Spleen (tissue), 11 donors: ENCODE results near the gene GRB10. TPM values are rescaled to one million over a fixed set of nuclear protein-coding genes. Genes with fewer than 3 reads are reported as not detected.

ENCODE experiments used
- DNase-seq: peaks from one replicate; pipeline ENCODE4 v3.0.0-alpha.2; 2020
- H3K27ac ChIP-seq, 8 donors: fragments of 200-600 bp; sonication (generic) in 7 of 8; 1 replicate in 4 of 8; 2 replicates in 4 of 8; pipeline versions ENCODE4 v1.5.0 to v1.8.0; 2016 to 2021; ENCODE audit warnings: inconsistent platforms in 4 of 8, mild to moderate bottlenecking in 4 of 8, moderate library complexity in 1 of 8
- H3K27me3 ChIP-seq, 7 donors: fragments of 200-600 bp; sonication (generic) in 6 of 7; replicated peaks in 1 of 7; 1 replicate in 4 of 7; 2 replicates in 3 of 7; pipeline versions ENCODE4 v1.5.0 to v1.8.0; 2016 to 2021; ENCODE audit warnings: inconsistent platforms in 3 of 7, mild to moderate bottlenecking in 1 of 7
- H3K36me3 ChIP-seq, 6 donors: fragments of 200-600 bp; sonication (generic) in 5 of 6; 1 replicate in 4 of 6; 2 replicates in 2 of 6; pipeline versions ENCODE4 v1.5.0 to v1.8.0; 2016 to 2021; ENCODE audit warnings: inconsistent platforms in 2 of 6
- H3K4me1 ChIP-seq, 6 donors: fragments of 200-600 bp; sonication (generic) in 5 of 6; 1 replicate in 3 of 6; 2 replicates in 3 of 6; pipeline versions ENCODE4 v1.5.0 to v1.8.0; 2016 to 2021; ENCODE audit warnings: inconsistent platforms in 3 of 6
- H3K4me3 ChIP-seq, 8 donors: fragments of 200-600 bp; sonication (generic) in 7 of 8; 1 replicate in 4 of 8; 2 replicates in 4 of 8; pipeline versions ENCODE4 v1.5.0 to v1.8.0; 2016 to 2021; ENCODE audit warnings: inconsistent platforms in 4 of 8, mild to moderate bottlenecking in 4 of 8, moderate library complexity in 2 of 8
- H3K9me3 ChIP-seq, 8 donors: fragments of 200-600 bp; sonication (generic) in 7 of 8; 1 replicate in 4 of 8; 2 replicates in 4 of 8; pipeline versions ENCODE4 v1.5.0 to v1.8.0; 2016 to 2021; ENCODE audit warnings: inconsistent platforms in 4 of 8
- CTCF ChIP-seq, 11 experiments: fragments of 200-600 bp in 7 of 11; fragments of 450-650 bp in 4 of 11; sonication (generic) in 4 of 11; IDR thresholded peaks in 8 of 11; conservative IDR thresholded peaks in 3 of 11; 1 replicate in 7 of 11; 2 replicates in 4 of 11; pipeline versions ENCODE4 v1.4.0 to v1.8.0; 2016 to 2021; ENCODE audit warnings: antibody characterized with exemption in 11 of 11, inconsistent platforms in 4 of 11, mild to moderate bottlenecking in 1 of 11
- POLR2A ChIP-seq, 3 donors: fragments of 450-650 bp; IDR thresholded peaks; one replicate each; pipeline ENCODE4 v1.5.1; 2017; ENCODE audit warnings: antibody characterized with exemption in 3 of 3, mild to moderate bottlenecking in 1 of 3
- POLR2AphosphoS5 ChIP-seq, 3 donors: sonication (generic); formaldehyde crosslinking; IDR thresholded peaks; one replicate each; pipeline ENCODE4 v1.5.1; 2017; ENCODE audit warnings: antibody characterized with exemption in 3 of 3
- WGBS, 5 donors: extraction: QIAGEN DNeasy Blood & Tissue Kit in 3 of 5; methylation state at CpG; one replicate each; pipeline versions ENCODE4 v1.1.5 to v1.1.7; 2013 to 2018; 5-methylcytosine and 5-hydroxymethylcytosine counted together
- intact Hi-C: fragments of 100-400 bp; cut with DNase I; formaldehyde crosslinking; loops from one replicate; pipeline ENCODE4 v1.15.0; 2023; ENCODE audit warnings: low total_unique reads
- polyA plus RNA-seq, 3 donors: library from polyadenylated mRNA; stranded (reverse); fragments of 200-250 nt; gene quantifications; one replicate each; pipeline ENCODE4 v1.2.1, GENCODE V29; 2013
- total RNA-seq, 7 donors: library from RNA; depleted of rRNA in 3 of 7; stranded (reverse); fragments of >200 nt in 3 of 7; fragmentation: NEBNext Ultra II Directional in 4 of 7; extraction: Animal tissue kit (Norgen Biotek cat#: 25700) in 4 of 7; gene quantifications; one replicate each; pipeline versions ENCODE4 v1.1.0 to v1.2.1, GENCODE V29; 2016 to 2021
- donor health status: healthy with polysubstance abuse.
- donor health status: DM: no; HTN: no; CAD: no; lungs with moderate emphysema.
- donor health status: DM: no; HTN: no; CAD: no.
- donor health status: Bipolar disorder and iron deficiency.
- donor health status: healthy.
- donor health status: DM: no; HTN: no; CAD: no.
- donor health status: DM: yes; HTN: yes; CAD: no.

GRB10 gene
- total and polyA plus RNA-seq, 10 donors, result 11.3 to 159 (median 115) TPM

DNA sequence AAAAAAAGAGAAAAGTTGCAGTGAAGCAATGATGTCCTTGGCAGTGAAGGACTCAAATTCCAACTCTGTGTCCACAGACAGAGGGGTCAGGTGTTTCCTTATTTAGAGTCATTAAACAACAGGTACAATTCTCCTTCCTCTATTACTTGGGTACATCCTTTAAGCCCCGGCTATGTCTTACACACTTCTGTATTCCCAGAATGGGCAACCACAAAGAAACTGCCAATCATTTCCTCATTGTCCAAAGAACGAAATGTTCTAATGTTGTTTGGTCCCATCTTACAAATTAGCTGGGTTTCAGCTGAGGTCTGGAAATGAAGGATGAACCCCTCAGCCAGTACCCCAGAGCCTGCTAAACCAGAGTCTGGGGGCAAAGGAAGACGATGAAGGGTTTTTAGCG, 59.5 kb downstream of the GRB10 start:
- Histone ChIP-seq H3K9me3 (no peaks in the 10 kb centered on the region), H3K27me3 (peaks cover 0 to 4% (median 0%) of the 10 kb centered on the region in 7 donors), H3K4me3 (no peak overlapping the region), H3K27ac (peak overlapping the region in 6 of 8 donors; percentile 67 to 93 (median 78)), H3K36me3 (no peaks in the 10 kb centered on the region), H3K4me1 (peaks cover 6 to 93% (median 51%) of the 10 kb centered on the region in 6 donors)
- WGBS, 5 donors, result 57 to 69% (median 63%) methylated on average over 4 of the region's 4 CpGs
- no peak for DNase-seq
- no peak for TF ChIP-seq CTCF (IDR thresholded peaks at IDR 0.05 in 8 of 11, conservative IDR thresholded peaks at IDR 0.05 in 3 of 11)
- no peak for TF ChIP-seq POLR2AphosphoS5 (IDR thresholded peaks at IDR 0.05)
- TF ChIP-seq POLR2A (IDR thresholded peaks at IDR 0.05), result no peak
- intact Hi-C loops, result no loop called here

GRCh38 chr7:50721661-50722259, 60.9 kb downstream of the GRB10 start:
- H3K27ac ChIP-seq, result peak overlapping the region in 5 of 8 donors; percentile 4 to 93 (median 86)
- intact Hi-C loops, result no loop called here
- peak; percentile 56 for DNase-seq
- H3K36me3 ChIP-seq, result no peaks in the 10 kb centered on the region
- WGBS, 5 donors, result 63 to 89% (median 74%) methylated on average over 10 of the region's 10 CpGs
- H3K27me3 ChIP-seq, result peaks cover 0 to 4% (median 0%) of the 10 kb centered on the region in 7 donors
- no peaks in the 10 kb centered on the region for H3K9me3 ChIP-seq
- H3K4me1 ChIP-seq, result peaks cover 6 to 97% (median 47%) of the 10 kb centered on the region in 6 donors
- TF ChIP-seq POLR2A (IDR thresholded peaks at IDR 0.05), result no peak
- TF ChIP-seq CTCF (IDR thresholded peaks at IDR 0.05 in 8 of 11, conservative IDR thresholded peaks at IDR 0.05 in 3 of 11), result no peak
- TF ChIP-seq POLR2AphosphoS5 (IDR thresholded peaks at IDR 0.05), result no peak
- no peak overlapping the region for H3K4me3 ChIP-seq

DNA sequence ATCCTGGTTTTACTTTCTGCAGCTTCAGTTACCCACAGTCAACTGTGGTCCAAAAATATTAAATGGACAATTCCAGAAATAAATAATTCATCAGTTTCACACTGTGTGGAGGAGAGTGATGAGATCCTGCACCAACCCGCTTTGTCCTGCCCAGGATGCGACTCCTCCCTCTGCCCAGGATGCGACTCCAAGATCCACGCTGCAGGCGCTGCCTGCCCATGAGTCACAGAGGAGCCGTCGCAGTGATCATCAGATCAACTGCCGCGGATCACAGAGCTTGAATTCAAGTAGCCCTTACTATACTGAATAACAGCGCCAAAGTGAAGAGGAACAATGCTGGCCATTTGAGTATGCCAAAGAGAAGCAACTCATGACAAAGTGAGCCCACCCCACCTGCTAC, 61.5 kb downstream of the GRB10 start:
- peak; percentile 28 to 57 (median 44) for TF ChIP-seq POLR2AphosphoS5 (IDR thresholded peaks at IDR 0.05)
- no peak for TF ChIP-seq CTCF (IDR thresholded peaks at IDR 0.05 in 8 of 11, conservative IDR thresholded peaks at IDR 0.05 in 3 of 11)
- Histone ChIP-seq H3K27ac (peak overlapping the region in 4 of 8 donors; percentile 4 to 93 (median 87)), H3K4me1 (peaks cover 6 to 92% (median 43%) of the 10 kb centered on the region in 6 donors)

DNA sequence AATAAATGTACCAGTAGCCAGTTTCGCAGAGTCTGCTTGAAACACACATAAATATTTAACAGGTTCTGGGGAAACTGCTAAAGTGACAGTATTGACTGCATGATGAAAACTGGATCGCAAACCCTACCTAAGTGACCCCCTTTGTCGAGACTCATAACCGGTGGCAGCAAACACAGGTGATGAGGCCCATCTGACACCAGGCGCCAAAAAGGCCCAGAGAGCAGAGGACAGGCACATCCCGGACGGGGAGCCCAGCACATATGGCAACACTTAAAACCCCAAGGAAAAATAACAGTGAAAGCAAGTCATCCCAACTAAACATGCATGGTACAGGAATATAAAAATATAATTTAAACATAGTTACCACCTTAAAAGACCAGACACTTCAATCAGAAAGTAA, 62.4 kb downstream of the GRB10 start:
- peaks cover 0 to 4% (median 0%) of the 10 kb centered on the region in 7 donors for H3K27me3 ChIP-seq
- H3K36me3 ChIP-seq, result no peaks in the 10 kb centered on the region
- H3K9me3 ChIP-seq, result no peaks in the 10 kb centered on the region
- peaks cover 6 to 90% (median 38%) of the 10 kb centered on the region in 6 donors for H3K4me1 ChIP-seq
- intact Hi-C loops, result no loop called here
- TF ChIP-seq POLR2AphosphoS5 (IDR thresholded peaks at IDR 0.05), result no peak
- no peak for TF ChIP-seq POLR2A (IDR thresholded peaks at IDR 0.05)
- no peak for TF ChIP-seq CTCF (IDR thresholded peaks at IDR 0.05 in 8 of 11, conservative IDR thresholded peaks at IDR 0.05 in 3 of 11)
- H3K27ac ChIP-seq, result peak overlapping the region in 1 of 8 donors; percentile 93
- WGBS, 5 donors, result 90 to 97% (median 96%) methylated on average over 7 of the region's 7 CpGs
- no peak for DNase-seq
- no peak overlapping the region for H3K4me3 ChIP-seq

More for the DNA sequence above, 61.5 kb downstream of the GRB10 start:
- WGBS, 5 donors, result 68 to 79% (median 68%) methylated on average over 10 of the region's 10 CpGs
- Histone ChIP-seq H3K9me3 (no peaks in the 10 kb centered on the region), H3K27me3 (peaks cover 0 to 4% (median 0%) of the 10 kb centered on the region in 7 donors), H3K4me3 (no peak overlapping the region), H3K36me3 (no peaks in the 10 kb centered on the region)
- no peak for DNase-seq
- intact Hi-C loops, result no loop called here
